ENCODE data around the gene SUZ12. TPM values are rescaled to one million over a fixed set of nuclear protein-coding genes. Genes with fewer than 3 reads are reported as not detected.
"Not testable (repeated sequence)": the region's sequence is repeated elsewhere in the genome, so short reads cannot be mapped to it uniquely, and the experiment has no call there.

The SUZ12 gene
- total RNA-seq, 1 donor from 2014 or later, result 76.0 TPM

DNA sequence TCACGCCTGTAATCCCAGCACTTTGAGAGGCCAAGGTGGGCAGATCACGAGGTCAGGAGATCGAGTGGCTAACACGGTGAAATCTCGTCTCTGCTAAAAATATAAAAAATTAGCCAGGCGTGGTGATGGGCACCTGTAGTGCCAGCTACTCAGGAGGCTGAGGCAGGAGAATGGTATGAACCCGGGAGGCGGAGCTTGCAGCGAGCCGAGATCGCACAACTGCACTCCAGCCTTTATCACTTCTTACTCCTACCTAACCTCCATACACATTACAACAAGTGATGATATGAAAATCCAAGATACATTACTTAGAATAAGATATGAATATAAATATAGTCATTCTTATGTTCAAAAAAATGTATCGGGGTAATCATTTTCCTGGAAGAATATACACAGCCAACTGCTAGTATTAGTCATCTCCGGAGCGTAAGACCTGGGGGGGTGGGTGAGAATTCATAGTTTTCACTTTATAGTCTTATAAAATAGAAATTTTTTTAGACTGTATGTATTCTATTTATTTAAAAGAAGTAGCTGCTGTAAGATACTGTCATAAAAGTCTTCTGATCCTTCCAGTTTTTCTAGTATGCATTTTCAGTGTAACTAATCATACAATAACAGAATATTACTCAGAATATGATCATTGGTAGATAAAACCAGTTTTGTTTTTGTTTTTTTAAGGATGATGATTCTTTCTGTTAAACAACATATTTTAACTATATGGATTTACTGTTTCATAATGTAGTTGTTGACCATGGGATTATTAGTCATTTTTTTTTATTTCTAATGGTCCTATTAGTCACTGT is 37.7 kb downstream of the SUZ12 start:
- H3K4me1 Mint-ChIP-seq (ENCODE audit: low read depth); intact Hi-C loops (cut with micrococcal nuclease); H3K27ac Mint-ChIP-seq; DNase-seq (ENCODE audit: low spot score); H3K9me3 Mint-ChIP-seq; H3K27me3 Mint-ChIP-seq (ENCODE audit: insufficient read depth); H3K4me3 Mint-ChIP-seq: not testable (repeated sequence)
- peaks cover 21% of the 10 kb centered on the region for H3K36me3 Mint-ChIP-seq (ENCODE audit: low read depth)

DNA sequence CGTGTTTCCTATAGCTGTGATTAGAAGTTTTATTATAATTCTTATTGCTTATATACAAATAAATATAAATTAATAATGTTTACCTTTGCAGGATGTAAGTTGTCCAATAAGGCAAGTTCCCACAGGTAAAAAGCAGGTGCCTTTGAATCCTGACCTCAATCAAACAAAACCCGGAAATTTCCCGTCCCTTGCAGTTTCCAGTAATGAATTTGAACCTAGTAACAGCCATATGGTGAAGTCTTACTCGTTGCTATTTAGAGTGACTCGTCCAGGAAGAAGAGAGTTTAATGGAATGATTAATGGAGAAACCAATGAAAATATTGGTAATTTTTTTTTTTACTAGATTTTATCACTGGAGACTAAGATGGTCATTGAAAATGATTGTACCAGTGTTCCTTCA is 38.6 kb downstream of the SUZ12 start:
- peaks cover 21% of the 10 kb centered on the region for H3K36me3 Mint-ChIP-seq (ENCODE audit: low read depth)
- H3K27ac Mint-ChIP-seq; H3K4me1 Mint-ChIP-seq (ENCODE audit: low read depth); intact Hi-C loops (cut with micrococcal nuclease); H3K4me3 Mint-ChIP-seq; DNase-seq (ENCODE audit: low spot score); H3K27me3 Mint-ChIP-seq (ENCODE audit: insufficient read depth); H3K9me3 Mint-ChIP-seq: not testable (repeated sequence)

DNA sequence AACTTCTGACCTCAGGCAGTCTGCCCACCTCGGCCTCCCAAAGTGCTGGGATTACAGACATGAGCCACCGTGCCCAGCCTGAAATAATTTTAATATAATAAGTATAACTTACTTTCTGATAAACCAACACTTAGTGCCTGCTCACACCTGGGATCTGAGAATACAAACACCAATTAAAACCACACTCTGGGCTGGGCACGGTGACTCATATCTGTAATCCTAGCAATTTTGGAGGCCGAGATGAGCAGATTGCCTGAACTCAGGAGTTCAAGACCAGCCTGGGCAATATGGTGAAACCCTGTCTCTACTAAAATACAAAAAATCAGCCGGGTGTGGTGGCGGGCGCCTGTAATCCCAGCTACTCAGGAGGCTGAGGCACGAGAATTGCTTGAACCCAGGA is 55.0 kb downstream of the SUZ12 start:
- H3K27ac Mint-ChIP-seq; H3K4me3 Mint-ChIP-seq; DNase-seq (ENCODE audit: low spot score); H3K4me1 Mint-ChIP-seq (ENCODE audit: low read depth); H3K27me3 Mint-ChIP-seq (ENCODE audit: insufficient read depth); intact Hi-C loops (cut with micrococcal nuclease); H3K9me3 Mint-ChIP-seq: not testable (repeated sequence)
- peaks cover 29% of the 10 kb centered on the region for H3K36me3 Mint-ChIP-seq (ENCODE audit: low read depth)

DNA sequence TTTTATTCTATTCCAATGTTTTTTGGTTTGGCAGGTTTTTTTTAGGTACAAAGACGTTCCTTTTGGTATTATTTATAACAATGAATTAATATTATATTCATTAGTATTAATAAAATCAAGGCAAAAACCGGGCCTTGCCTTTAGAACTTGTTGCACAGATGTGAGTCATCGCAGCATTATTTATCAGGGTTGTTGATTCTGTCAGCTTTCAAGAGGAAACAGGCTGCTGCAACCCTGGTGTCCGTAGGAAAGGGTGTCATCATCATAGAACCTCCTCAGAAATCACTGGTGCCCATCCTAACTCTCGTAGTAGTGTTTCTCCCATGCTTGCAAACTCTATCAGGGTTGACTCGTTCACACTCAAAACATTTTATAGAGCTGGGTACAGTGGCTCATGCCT is 60.2 kb downstream of the SUZ12 start:
- no peak for DNase-seq (ENCODE audit: low spot score)

DNA sequence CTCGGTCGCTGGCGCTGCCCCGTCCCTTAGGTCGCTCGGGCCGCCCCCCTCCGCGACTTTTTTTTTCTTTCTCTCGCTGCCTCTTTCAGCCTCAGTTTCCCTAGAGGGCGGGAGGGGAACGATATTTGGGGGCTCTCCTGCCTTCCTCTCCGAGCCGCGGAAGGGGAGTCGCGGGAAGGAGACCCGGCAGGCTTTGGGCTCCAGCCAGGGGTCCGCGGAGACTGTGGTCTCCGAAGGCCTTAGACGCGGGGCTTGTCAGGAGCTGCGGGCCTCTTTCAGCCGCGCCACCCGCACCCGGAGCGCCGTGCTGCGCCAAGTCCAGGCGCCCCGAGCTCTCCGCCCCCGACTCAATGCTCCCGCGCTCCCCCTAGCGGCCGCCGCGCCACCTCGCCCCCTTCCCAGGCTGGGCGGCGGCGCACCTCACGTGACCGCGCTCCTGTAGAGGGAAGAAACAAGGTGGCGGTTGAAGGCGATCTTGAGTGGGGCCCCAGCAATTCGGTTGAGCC is 70.2 kb downstream of the SUZ12 start, which contains the start of gene LRRC37B:
Gene LRRC37B (plus strand): TSS at position 427 of the 506 bp plus-strand sequence. CDS start 14,010 bp downstream, outside the sequence.
- intact Hi-C loops (cut with micrococcal nuclease), result loop anchor here (1.0 to 5.0 kb wide), 4 partner anchors 106 to 435 kb away; partner anchors contain the start of genes PSMD11, RHOT1, UTP6 and ZNF207
- peak within 1 kb of the TSS; percentile 90 for H3K27ac Mint-ChIP-seq
- DNase-seq (ENCODE audit: low spot score), result peak; percentile 87
- no peaks in the 10 kb centered on the region for H3K27me3 Mint-ChIP-seq (ENCODE audit: insufficient read depth)
- H3K9me3 Mint-ChIP-seq, result no peaks in the 10 kb centered on the region
- H3K36me3 Mint-ChIP-seq (ENCODE audit: low read depth), result peaks cover 11% of the 10 kb centered on the region
- H3K4me1 Mint-ChIP-seq (ENCODE audit: low read depth), result peaks cover 36% of the 10 kb centered on the region
- H3K4me3 Mint-ChIP-seq, result peak within 1 kb of the TSS; percentile 93

More for the DNA sequence above, 60.2 kb downstream of the SUZ12 start:
- no peak overlapping the region for H3K4me3 Mint-ChIP-seq
- intact Hi-C loops (cut with micrococcal nuclease), result no loop called here
- H3K4me1 Mint-ChIP-seq (ENCODE audit: low read depth), result no peaks in the 10 kb centered on the region
- H3K27ac Mint-ChIP-seq, result no peak overlapping the region
- no peaks in the 10 kb centered on the region for H3K9me3 Mint-ChIP-seq
- no peaks in the 10 kb centered on the region for H3K27me3 Mint-ChIP-seq (ENCODE audit: insufficient read depth)
- peaks cover 33% of the 10 kb centered on the region for H3K36me3 Mint-ChIP-seq (ENCODE audit: low read depth)

DNA sequence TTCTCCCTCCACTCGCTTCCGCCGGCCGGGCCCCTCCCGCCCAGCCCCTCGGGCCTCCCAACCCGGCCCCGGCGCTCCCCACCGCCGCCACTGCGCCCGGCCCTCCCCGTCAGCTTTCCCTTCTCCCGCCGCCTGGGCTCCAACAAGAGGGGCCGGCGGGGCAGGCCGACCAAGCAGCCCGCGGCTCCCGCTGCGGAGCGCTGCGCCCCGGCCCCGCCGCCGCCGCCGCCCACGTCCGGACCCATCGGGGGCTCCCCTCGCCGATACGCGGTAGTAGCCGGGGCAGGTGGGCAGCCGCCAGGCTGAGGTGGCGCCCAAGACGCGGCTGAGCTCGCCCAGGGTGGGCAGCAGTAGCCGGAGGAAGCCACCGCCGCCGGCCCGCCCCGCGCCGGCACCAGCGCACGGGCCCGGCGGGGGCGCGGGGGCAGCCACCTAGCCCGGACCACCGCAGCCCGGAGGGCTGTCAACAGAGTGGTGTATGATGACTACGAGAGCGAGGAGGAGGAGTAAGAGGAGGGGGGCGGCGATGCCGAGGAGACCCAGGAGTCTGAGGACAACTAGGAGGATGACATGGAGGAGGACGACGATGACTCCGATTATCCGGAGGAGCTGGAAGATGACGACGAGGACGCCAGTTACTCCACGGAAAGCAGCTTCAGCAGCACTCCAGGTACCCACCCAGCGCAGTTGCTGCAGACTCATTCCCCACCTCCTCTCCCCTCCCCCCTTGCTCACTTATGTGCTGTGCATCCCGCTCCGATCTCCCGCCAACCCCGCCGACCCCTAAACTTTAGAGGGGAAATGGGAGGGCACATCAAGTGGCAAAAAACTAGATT is 70.9 kb downstream of the SUZ12 start:
- H3K9me3 Mint-ChIP-seq, result no peaks in the 10 kb centered on the region
- DNase-seq (ENCODE audit: low spot score), result peak; percentile 37
- H3K27me3 Mint-ChIP-seq (ENCODE audit: insufficient read depth), result no peaks in the 10 kb centered on the region
- peak overlapping the region; percentile 90 for H3K27ac Mint-ChIP-seq
- H3K4me3 Mint-ChIP-seq, result peak overlapping the region; percentile 93
- H3K4me1 Mint-ChIP-seq (ENCODE audit: low read depth), result peaks cover 41% of the 10 kb centered on the region
- intact Hi-C loops (cut with micrococcal nuclease), result loop anchor here (1.0 to 5.0 kb wide), 5 partner anchors 106 to 435 kb away; partner anchors contain the start of genes PSMD11, RHOT1, UTP6 and ZNF207
- H3K36me3 Mint-ChIP-seq (ENCODE audit: low read depth), result peaks cover 12% of the 10 kb centered on the region

DNA sequence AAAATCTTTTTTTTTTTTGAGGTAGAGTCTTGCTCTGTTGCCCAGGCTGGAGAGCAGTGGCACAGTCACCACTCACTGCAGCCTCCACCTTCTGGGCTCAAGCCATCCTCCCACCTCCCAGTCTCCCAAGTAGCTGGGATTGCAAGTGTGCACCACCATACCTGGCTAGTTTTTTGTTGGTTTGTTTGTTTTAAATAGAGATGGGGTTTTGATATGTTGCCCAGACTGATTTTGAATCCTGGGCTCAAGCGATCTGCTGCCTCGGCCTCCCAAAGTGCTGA is 72.4 kb downstream of the SUZ12 start:
- DNase-seq (ENCODE audit: low spot score), result no peak
- Mint-ChIP-seq H3K36me3 (ENCODE audit: low read depth) (peaks cover 13% of the 10 kb centered on the region), H3K27me3 (ENCODE audit: insufficient read depth) (no peaks in the 10 kb centered on the region), H3K27ac (peak overlapping the region; percentile 90), H3K9me3 (no peaks in the 10 kb centered on the region), H3K4me1 (ENCODE audit: low read depth) (peaks cover 46% of the 10 kb centered on the region), H3K4me3 (peak overlapping the region; percentile 93)
- intact Hi-C loops (cut with micrococcal nuclease), result loop anchor here (1.0 to 5.0 kb wide), 3 partner anchors 12 to 433 kb away; partner anchors contain the start of genes PSMD11 and ZNF207

DNA sequence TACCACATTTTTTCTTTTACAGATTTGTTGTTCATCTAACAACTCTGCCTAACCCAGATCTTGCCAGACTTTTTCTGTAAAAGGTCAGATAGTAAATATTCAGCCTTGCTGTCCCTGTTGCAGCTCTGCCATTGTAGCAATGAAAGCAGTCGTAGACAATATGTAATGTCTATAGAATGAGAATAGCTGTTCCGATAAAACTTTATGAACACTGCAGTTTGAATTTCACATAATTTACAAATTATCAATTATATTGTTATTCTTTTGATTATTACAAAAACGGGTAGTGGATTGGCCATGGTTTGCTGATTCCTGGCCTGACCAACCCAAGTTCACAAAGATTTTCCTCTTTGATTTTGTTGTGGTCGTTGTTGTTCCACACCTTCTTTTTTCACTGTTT is 73.3 kb downstream of the SUZ12 start:
- Mint-ChIP-seq H3K4me3 (peak overlapping the region; percentile 93), H3K27me3 (ENCODE audit: insufficient read depth) (no peaks in the 10 kb centered on the region), H3K9me3 (no peaks in the 10 kb centered on the region), H3K27ac (peak overlapping the region; percentile 1), H3K4me1 (ENCODE audit: low read depth) (peaks cover 48% of the 10 kb centered on the region), H3K36me3 (ENCODE audit: low read depth) (peaks cover 13% of the 10 kb centered on the region)
- no peak for DNase-seq (ENCODE audit: low spot score)
- intact Hi-C loops (cut with micrococcal nuclease), result no loop called here

DNA sequence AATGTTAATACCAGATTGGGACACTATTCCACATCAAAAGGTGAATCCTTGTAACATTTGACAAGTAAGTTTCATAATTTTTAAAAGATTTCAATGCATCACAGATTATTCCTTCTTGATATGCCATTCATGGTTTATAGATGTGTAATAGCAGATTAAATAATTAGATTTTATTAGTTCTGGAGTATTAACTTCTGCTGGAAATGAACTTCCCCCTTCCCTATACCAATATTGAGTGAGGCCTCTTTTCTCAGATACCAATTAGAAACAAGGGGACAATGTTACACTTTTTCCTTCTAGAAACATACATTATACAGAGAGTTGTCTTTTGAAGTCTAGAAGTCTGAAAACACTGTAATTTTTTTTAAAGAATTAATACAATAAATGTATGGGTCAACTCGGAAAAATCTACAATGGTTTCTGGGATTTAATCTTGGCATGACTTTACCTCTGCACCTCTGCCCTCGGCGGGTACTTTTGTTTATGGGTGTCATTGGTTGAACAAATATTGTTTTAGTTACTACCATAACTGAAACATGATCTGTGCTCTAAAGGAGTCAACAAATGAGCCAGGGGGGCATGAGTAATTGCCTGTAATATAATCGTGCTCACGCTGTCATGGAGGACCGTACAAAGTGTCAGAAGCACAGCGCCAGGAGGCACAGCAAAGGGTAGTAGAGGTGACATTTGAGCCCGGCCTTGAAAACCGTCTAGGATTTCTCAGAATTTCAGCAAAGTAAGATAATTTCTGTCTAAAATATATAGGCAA is 78.6 kb downstream of the SUZ12 start:
- Mint-ChIP-seq H3K36me3 (ENCODE audit: low read depth) (peaks cover 23% of the 10 kb centered on the region), H3K4me1 (ENCODE audit: low read depth) (peaks cover 55% of the 10 kb centered on the region), H3K27me3 (ENCODE audit: insufficient read depth) (no peaks in the 10 kb centered on the region), H3K4me3 (no peak overlapping the region), H3K9me3 (no peaks in the 10 kb centered on the region), H3K27ac (no peak overlapping the region)
- DNase-seq (ENCODE audit: low spot score), result no peak
- intact Hi-C loops (cut with micrococcal nuclease), result no loop called here

DNA sequence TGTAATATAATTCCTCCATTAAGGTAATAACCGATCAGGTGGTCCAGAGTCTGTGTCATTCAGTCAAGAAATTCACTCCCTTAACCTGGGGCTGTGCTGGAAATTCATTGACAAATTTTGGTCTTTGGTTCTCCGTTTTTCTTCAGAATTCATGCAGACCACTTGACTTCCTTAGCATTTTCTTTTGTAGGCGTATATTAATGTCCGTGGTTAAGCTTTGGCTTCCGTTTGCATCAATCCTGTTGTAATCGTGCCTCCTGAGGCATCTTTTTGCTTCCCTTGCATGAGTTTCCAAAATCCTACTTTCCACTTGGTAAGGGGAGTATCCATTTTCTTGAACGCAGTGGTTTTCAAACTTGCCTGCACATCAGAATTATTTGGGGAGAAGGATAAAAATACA is 79.4 kb downstream of the SUZ12 start:
- Mint-ChIP-seq H3K36me3 (ENCODE audit: low read depth) (peaks cover 23% of the 10 kb centered on the region), H3K27ac (no peak overlapping the region), H3K4me3 (peak overlapping the region; percentile 13), H3K4me1 (ENCODE audit: low read depth) (peaks cover 50% of the 10 kb centered on the region), H3K9me3 (no peaks in the 10 kb centered on the region), H3K27me3 (ENCODE audit: insufficient read depth) (no peaks in the 10 kb centered on the region)
- no peak for DNase-seq (ENCODE audit: low spot score)
- intact Hi-C loops (cut with micrococcal nuclease), result no loop called here

DNA sequence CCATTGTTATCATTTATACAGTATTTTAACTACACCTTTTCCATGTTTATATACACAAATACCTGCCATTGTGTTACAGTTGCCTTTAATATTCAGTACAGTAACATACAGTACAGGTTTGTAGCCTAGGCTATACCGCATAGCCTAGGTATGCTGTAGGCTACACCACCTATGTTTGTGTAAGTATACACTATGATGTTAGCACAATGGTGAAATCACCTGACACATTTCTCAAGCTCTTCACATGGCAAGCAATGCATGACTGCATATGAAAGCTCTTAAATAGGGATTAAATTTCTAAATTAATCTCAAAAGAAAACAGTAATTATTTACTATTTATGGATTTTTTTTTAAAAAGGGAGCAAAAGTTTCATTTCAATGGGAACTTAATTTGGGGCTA is 82.4 kb downstream of the SUZ12 start:
- no peak for DNase-seq (ENCODE audit: low spot score)
- H3K4me1 Mint-ChIP-seq (ENCODE audit: low read depth), result peaks cover 32% of the 10 kb centered on the region
- no peak overlapping the region for H3K27ac Mint-ChIP-seq
- no peak overlapping the region for H3K4me3 Mint-ChIP-seq
- intact Hi-C loops (cut with micrococcal nuclease), result no loop called here
- no peaks in the 10 kb centered on the region for H3K27me3 Mint-ChIP-seq (ENCODE audit: insufficient read depth)
- H3K36me3 Mint-ChIP-seq (ENCODE audit: low read depth), result peaks cover 19% of the 10 kb centered on the region
- no peaks in the 10 kb centered on the region for H3K9me3 Mint-ChIP-seq

DNA sequence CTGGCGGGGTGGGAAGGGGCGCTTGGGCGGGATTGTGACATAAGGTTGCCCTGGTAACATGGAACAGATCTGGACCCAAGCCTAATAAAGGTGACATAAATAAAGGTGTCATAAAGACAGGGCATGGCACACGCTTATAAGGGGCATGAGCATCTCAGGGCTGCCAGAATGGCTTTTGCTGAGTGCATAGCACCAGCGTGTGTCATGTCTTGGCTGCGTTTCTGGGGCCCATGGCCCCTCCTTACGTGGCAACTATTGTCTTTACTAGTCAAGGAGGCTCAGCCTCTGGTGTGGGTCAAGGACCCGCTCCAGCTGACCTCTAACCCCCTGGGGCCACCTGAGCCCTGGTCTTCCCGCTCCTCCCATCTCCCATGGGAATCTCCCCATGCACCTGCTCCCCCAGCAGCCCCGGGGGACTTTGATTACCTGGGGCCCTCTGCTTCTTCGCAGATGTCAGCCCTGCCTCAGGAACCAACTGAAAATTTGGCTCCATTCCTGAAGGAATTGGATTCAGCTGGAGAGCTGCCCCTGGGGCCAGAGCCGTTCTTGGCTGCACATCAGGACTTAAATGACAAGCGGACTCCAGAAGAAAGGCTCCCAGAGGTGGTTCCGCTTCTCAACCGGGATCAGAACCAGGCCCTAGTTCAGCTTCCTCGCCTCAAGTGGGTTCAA is 84.3 kb downstream of the SUZ12 start:
- Mint-ChIP-seq H3K27ac (no peak overlapping the region), H3K27me3 (ENCODE audit: insufficient read depth) (no peaks in the 10 kb centered on the region), H3K9me3 (no peaks in the 10 kb centered on the region), H3K36me3 (ENCODE audit: low read depth) (peaks cover 19% of the 10 kb centered on the region), H3K4me3 (no peak overlapping the region), H3K4me1 (ENCODE audit: low read depth) (peaks cover 24% of the 10 kb centered on the region)
- intact Hi-C loops (cut with micrococcal nuclease), result loop anchor here (1.0 kb wide), 1 partner anchor 12 kb away; no protein-coding TSS in a partner anchor
- no peak for DNase-seq (ENCODE audit: low spot score)

Measured in activated T-helper 1 cell treated with anti-CD3 and anti-CD28 coated beads, Interleukin-12 subunit alpha, Interleukin-12 subunit beta, Interleukin-2, Interleukin-4 antibody, amounts not matched to agents 30 ng/mL and 10 ng/mL and 1 ng/mL, durations not matched to agents 14 hours and 24 hours and 36 hours (primary cell).